Medulla oblongata (tissue), 1 donor: Measurements from ENCODE around the gene CCDC124.
"Not testable (repeated sequence)": the region's sequence is repeated elsewhere in the genome, so short reads cannot be mapped to it uniquely, and the experiment has no call there.

ENCODE experiments used
- DNase-seq: peaks from one replicate; pipeline ENCODE4 v3.0.0-alpha.2; 2015; ENCODE audit errors: extremely low spot score

The CCDC124 gene, protein sequence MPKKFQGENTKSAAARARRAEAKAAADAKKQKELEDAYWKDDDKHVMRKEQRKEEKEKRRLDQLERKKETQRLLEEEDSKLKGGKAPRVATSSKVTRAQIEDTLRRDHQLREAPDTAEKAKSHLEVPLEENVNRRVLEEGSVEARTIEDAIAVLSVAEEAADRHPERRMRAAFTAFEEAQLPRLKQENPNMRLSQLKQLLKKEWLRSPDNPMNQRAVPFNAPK

DNA sequence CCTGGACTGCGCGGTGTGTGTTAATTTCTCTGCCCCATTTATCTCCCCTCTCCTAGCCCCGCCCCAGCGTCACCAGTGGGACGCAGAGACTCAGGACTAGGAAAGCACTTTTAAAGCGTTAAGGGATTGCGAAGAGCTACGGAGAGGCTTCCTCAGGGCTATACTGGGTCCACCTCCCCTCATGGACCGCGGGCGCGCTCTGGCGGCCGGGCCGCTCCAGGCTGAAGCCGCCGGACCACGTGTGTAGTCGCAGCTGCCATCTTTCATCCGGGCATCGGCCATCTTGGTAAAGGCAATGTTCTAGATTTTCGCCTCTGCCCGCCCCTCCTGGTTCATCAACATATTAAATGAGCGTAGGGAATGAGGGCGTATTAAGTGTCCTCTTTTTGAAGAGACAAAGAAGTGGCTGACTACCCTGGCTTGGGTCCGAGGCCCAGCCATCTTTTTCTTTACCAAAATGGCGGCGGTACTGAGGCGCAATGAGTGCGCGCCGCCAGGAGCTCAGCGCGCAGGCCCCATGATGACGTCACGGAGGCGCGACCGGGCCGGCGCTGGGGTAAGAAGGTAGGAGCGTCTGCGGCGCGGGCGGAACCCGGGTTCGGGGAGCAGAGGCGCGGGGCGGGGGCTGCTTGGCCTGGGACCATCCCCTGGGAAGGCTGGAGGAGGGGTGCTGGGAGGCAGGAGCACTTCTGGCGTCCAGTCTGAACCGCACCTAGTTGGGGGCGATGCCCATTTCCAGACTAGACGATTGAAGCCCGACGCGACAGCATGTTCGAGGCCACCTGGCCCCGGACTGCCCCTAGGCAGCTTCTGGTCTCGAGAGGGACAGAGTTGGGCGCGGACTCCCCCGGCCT lies at the start of gene CCDC124:
Gene CCDC124, plus strand, starts transcription at position 531 of the 854 bp plus-strand sequence. CDS start 3,406 bp downstream, outside the sequence.
- peak; percentile 90 for DNase-seq

DNA sequence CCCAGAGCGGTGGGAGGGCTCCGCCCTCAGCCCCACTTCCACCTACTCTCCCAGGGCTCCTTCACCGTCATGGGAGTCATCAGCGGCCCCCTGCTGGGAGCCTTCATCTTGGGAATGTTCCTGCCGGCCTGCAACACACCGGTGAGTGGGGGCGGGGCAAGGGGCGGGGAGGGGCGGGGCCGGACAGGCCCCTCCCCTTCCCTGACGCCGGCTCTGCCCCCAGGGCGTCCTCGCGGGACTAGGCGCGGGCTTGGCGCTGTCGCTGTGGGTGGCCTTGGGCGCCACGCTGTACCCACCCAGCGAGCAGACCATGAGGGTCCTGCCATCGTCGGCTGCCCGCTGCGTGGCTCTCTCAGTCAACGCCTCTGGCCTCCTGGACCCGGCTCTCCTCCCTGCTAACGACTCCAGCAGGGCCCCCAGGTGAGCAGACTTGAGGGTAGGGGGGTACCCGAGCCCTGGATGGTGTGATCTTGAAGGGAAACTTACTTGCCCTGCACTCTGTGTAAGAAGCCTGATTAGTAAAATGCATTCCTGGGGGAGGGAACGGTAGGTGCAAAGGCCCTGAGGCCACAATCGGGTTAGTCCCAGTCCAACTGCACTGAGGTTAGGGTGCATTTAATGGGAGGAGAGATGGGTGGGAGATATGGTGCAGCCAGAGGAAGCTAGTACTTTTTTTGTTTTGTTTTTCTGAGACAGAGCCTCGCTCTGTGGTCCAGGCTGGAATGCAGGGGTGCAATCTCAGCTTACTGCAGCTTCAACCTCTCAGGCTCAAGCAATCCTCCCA lies 49.0 kb upstream of the CCDC124 start:
- DNase-seq = no peak

DNA sequence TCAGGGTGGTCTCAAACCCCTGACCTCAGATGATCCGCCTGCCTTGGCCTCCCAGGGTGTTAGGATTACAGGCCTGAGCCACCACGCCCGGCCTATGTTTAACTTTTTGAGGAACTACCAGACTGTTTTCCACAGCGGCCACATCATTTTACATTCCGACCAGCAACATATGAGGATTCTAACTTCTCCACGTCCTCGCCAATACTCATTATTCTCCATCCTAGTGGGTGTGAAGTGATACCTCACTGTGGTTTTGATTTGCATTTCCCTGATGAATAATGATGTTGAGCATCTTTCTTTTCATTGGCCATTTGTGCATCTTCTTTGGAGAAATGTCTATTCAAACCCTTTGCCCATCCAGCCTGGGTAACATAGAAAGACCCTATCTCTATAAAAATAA lies 46.3 kb upstream of the CCDC124 start:
- DNase-seq = no peak

DNA sequence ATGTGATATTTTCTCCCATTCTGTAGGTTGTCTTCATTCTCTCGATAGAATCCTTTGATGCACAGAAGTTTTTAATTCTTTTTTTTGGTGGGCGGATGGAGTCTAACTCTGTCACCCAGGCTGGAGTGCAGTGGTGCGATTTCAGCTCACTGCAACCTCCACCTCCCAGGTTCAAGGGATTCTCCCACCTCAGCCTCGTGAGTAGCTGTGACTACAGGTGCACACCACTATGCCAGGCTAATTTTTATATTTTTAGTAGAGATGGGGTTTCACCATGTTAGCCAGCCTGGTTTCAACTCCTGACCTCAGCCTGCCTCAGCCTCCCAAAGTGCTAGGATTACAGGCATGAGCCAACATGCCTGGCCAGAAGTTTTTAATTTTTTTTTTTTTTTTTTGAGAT lies 45.6 kb upstream of the CCDC124 start:
- DNase-seq = not testable (repeated sequence)

DNA sequence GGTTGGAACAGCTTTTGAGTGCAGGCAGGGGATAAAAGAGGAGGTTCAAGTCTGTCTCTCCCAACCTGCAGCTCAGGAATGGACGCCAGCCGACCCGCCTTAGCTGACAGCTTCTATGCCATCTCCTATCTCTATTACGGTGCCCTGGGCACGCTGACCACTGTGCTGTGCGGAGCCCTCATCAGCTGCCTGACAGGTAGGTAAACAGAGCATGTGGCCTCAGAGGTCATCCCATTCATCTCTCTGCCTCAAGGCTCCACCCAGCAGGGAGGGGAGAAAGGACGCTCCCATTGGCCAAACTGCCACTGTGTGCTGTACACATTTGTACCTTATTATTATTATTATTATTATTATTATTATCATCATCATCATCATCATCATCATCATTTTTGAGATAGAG lies 44.6 kb upstream of the CCDC124 start:
- DNase-seq = no peak

DNA sequence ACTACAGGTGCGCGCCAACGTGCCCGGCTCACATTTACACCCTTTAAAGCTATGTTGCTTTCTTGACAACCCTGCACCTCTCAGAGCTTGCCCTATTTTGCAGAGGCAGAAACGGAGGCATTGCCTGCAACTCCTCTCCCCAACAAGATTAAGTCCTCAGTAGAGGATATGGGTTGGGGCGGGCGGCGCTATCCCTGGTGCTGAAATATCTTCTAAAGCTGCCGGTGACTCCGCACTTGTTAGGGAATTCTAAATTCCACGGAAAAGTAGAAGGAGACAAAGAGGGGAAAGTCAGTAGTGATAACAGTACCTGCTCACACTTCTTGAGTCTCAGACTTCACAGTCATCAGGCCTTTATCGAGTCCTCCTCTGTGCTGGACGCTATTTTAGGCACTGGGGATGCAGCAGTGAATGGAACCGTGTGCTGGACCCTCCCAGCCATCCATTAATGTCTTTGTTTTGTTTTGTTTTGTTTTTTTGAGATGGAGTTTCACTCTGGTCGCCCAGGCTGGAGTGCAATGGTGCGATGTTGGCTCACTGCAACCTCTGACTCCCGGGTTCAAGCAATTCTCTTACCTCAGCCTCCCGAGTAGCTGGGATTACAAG lies 43.1 kb upstream of the CCDC124 start:
- DNase-seq = no peak

DNA sequence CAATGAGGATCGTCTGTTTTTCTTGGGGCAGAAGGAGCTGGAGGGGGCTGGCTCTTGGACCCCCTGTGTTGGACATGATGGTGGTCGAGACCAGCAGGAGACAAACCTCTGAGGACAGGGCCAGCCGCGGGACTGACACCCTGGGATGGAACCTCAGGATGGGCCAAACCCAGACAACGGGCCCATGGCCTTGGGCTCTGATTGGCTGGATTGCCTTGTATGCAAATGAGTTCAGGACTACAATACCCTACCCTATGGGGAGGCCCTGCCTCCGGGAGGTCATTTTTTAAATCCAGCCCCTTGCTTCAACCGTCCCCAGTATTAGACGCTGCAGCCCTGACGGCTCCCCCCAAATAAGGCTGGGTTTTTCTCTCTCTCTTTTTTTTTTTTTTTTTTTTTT lies 39.0 kb upstream of the CCDC124 start:
- no peak for DNase-seq

DNA sequence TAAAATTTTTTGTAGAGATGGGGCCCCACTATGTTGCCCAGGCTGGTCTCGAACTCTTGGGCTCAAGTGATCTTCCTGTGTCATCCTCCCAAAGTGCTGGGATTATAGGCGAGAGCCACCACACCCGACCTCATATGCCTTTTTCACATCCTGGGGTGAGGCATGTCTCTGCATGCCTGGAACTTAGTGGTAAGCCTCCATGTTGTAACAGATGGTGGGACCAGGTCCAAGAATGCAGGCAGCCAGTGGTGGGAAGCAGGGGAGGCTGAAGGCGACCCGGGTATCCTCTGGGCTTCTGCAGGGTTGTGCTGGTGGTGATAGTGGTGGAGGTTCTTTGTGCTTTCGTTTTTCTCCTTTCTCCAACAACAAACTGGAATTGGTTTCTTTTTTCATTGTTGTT lies 30.1 kb upstream of the CCDC124 start:
- no peak for DNase-seq

DNA sequence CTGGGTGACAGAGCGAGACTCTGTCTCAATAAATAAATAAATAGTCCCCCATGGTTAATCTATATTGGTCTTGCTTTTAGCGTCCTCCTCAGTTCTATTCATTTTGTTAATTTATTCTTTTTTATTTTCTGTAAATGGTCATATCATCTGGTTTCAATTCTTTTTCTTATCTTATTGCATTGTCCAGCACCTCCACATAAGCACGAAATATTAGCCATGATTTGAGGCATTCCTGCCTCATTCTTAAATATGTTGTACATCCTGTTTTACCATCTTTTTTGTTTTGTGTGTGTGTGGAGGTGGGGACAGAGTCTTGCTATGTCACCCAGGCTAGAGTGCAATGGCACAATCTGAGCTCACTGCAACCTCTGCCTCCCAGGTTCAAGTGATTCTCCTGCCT lies 24.6 kb upstream of the CCDC124 start:
- DNase-seq = no peak

DNA sequence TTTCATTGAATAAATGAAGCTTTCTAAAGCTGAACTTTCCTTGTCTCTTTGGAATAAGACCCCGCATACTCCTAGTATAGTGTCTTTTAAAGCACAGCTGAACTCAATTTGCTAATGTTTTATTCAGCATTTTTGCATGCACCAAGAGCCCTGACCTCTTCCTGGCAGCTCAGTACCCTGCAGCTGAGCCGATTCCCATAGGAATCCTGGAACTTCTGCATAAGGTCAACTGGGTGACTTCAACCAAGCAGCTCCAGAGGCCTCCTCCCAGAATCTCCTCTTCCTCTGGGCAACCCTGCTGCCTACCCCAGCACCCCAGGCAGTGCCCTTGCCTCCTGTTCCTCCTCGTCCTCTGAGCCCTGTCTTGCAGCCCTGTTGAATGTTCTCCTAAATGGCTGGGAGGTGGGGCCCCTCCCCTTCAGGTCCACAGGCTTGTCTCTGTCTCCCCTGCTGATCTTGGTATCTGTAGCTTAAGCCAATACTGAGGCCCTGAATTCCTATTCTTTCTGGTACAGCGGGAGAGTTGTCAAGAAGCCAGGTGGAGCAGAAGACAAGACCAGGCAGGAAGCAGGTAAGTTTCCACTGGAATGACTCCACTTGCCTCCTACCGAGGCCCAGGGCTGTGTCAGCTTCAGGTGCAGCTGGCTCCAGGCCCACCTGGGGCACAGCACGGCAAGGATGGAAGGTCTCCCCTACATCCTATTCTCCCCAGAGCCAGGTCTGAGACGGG lies 23.6 kb upstream of the CCDC124 start:
- DNase-seq = no peak

DNA sequence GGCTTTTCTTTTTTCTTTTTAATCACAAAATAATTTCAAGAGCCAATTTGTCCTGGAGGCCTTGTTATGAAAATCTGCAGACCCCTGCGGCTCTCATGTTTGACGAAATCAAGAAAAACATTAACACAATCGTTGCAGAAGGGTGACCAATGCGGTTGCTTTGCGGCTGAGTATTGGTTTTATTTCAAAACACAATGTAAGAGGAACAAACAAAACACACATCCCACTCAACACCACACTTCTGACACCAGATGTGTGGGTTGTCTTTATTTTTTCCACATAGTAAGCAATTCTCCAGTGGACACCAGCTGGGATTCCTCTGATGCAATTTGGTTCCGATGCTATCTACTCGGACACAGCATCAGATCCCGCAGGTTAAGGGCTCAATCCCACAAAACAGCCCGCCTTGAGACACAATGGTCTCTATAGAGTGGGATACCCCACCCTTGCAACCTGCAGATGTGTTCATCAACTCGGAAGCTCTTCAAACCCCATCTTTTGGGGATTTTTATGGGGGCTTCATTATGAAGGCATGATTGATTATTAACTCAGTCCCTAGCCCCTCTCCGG lies 21.9 kb upstream of the CCDC124 start:
- DNase-seq = no peak

DNA sequence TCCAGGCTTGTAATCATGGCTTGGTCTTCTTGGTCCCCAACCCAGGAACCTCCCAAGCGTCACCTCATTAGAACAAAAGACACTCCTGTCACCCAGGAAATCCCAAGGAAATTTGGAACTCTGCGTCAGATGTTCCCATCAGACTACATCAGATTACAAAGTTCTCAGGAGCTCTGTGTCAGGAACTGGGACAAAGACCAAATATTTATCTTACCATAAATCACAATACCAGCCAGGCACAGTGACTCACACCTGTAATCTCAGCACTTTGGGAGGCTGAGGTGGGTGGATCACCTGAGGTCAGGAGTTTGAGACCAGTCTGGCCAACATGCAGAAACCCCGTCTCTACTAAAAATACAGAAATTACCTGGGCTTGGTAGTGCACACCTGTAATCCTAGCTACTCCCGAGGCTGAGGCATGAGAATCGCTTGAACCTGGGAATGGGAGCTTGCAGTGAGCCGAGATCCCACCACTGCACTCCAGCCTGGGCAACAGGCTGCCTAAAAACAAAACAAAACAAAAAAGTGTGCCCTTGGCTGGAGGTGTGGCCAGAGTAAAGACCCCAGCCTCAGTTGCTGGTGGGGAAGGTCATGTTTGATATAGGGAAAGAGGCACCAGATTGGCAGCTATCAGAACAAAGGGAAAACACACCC lies 16.7 kb upstream of the CCDC124 start:
- DNase-seq = no peak

DNA sequence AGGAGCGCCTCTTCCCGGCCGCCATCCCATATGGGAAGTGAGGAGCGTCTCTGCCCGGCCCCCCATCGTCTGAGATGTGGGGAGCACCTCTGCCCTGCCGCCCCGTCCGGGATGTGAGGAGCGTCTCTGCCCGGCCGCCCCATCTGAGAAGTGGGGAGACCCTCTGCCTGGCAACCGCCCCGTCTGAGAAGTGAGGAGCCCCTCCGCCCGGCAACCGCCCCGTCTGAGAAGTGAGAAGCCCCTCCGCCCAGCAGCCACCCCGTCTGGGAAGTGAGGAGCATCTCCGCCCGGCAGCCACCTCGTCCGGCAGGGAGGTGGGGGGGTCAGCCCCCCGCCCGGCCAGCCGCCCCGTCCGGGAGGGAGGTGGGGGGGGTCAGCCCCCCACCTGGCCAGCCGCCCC lies 14.7 kb upstream of the CCDC124 start:
- DNase-seq = not testable (repeated sequence)

DNA sequence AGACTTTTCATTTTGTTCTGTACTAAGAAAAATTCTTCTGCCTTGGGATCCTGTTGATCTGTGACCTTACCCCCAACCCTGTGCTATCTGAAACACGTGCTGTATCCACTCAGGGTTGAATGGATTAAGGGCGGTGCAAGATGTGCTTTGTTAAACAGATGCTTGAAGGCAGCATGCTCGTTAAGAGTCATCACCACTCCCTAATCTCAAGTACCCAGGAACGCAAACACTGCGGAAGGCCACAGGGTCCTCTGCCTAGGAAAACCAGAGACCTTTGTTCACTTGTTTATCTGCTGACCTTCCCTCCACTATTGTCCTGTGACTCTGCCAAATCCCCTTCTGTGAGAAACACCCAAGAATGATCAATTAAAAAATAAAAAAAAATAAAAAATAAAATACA lies 13.7 kb upstream of the CCDC124 start:
- DNase-seq = not testable (repeated sequence)

DNA sequence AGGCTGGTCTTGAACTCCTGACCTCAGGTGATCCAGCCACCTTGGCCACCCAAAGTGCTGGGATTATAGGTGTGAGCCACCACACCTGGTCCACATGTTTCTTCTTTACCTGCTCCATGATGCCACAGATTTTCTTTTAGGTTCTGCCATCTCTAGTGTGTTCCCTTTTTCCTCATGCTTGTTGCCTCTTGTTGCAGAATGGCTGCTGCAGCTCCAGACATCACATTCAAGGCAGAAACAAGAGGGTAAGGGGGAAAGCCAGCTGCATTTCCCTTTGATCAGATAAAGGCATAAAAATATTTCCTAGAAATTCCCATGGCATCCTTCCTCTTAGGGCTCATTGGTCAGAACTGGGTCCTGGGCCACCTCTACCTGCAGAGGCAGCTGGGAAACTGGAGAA lies 12.3 kb upstream of the CCDC124 start:
- DNase-seq = no peak

DNA sequence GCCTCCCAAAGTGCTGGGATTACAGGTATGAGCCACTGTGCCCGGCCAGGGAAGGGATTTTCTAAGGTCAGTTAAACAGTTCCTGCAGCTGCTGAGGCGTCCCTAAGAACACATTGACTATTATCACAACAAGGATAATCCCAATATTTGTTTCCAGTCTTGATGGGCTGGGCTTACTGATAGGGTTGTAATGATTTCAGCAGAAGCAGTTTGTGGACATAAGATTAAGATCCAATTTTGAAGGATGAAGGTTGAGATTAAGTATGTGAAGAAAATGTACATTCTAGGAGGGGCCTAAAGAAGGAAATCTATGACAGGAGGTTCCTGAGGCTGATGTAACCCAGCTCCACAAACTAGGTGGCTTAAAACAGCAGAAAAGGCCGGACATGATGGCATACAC lies 10.7 kb upstream of the CCDC124 start:
- DNase-seq = no peak

DNA sequence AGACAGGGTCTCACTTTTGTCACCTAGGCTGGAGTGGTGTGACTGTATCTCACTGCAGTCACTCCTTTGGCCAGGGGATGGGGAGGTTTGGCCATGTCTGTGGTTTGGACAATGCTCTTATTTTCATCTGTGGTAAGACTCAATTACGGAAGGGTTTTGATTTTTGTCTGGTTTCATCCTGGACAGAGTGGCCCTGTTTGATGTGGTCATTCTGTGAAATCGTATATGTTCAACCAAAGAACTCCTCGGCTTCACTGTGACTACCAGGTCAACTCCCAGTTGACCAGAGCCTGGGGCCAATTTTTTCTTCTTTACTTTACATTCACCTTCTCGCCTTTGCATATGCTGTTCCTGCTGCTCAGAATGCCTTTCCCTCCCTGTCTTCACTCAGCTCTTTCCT lies 6.8 kb upstream of the CCDC124 start:
- no peak for DNase-seq

DNA sequence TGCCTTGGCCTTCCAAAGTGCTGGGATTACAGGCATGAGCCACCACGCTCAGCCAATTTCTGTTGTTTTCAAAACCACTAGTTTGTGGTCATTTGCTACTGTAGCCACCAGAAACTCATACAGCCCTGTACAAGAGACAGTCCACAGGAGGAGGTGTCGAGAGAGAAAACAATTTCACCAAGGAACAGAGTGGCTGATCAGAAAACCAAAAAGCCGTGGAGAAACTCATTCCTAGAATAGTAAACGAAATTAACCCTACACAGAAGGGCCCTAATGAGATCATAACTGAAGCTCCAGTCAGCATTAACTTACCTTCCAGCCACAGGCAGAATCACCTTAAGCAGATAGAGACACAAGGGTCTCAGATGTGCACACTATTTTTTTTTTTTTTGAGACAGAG lies 3.8 kb upstream of the CCDC124 start:
- no peak for DNase-seq

DNA sequence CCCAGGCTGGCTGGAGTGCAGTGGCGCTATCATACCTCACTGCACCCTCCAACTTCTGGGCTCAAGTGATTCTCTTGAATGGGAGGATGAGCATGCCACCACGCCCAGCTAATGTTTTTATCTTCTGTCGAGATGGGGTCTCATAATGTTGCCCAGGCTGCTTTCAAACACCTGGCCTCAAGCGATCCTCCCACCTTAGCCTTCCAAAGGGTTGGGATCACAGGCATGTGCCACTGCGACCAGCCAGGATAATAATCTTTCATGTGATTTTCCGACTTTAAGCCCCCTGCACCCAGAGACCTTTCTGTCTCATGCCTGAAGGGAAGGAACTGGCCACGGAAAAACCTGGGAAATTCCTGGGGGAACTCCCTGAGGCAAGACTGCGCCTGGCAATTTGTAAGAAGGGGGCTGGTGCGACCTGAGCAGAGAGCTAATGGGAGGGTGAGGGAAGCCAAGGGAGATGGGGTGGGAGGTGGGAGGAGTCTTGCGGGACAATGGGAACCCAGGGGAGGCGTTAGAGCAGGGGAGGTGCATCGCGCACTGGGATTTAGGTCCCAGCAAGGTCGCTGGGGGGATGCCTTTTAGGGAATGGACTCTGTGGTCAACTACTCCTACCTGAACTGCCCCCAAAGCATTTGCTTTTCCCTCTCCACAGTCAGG lies 1.2 kb upstream of the CCDC124 start:
- no peak for DNase-seq
